T-cell (primary cell): Measurements from ENCODE around the gene MGST2. TPM values are rescaled to one million over a fixed set of nuclear protein-coding genes. Genes with fewer than 3 reads are reported as not detected.

ENCODE experiments used
- ATAC-seq, 4 experiments: fragments of 200-7000 bp in 3 of 4; fragments of 150-1000 bp in 1 of 4; cut with Tn5 transposase; replicated peaks in 1 of 4; 1 replicate in 3 of 4; 2 replicates in 1 of 4; pipeline ENCODE4 v1.10.0; 2021; ENCODE audit warnings: moderate library complexity in 3 of 4, mild to moderate bottlenecking in 2 of 4, moderate number of reproducible peaks in 1 of 4
- CTCF ChIA-PET, 2 donors: fragments of 300-600 bp; sonication (Branson Sonifier 250); formaldehyde crosslinking; loops; one replicate each; lab custom pipeline; 2022; ENCODE audit warnings: antibody characterized with exemption in 2 of 2; lab: Charles Lee
- POLR2A ChIA-PET, 2 donors: fragments of 300-600 bp; sonication (Branson Sonifier 250); formaldehyde crosslinking; loops; one replicate each; lab custom pipeline; 2022; ENCODE audit warnings: antibody characterized with exemption in 2 of 2; lab: Charles Lee
- DNase-seq, 35 experiments: peaks; one replicate each; pipeline versions ENCODE4 v3.0.0 to v3.0.0-alpha.2; 2013 to 2023
- H3K27ac ChIP-seq: one replicate; pipeline ENCODE4 v1.5.1; 2013; ENCODE audit warnings: low read length
- H3K27me3 ChIP-seq, 2 experiments: replicated peaks in 1 of 2; 1 replicate in 1 of 2; 2 replicates in 1 of 2; pipeline versions ENCODE4 v1.6.1 to v1.7.0; 2013; ENCODE audit warnings: low read length in 1 of 2, mixed read lengths in 1 of 2; ENCODE audit not compliant: control insufficient read depth in 2 of 2, insufficient read depth in 2 of 2; ENCODE audit errors: extremely low read depth in 1 of 2
- H3K36me3 ChIP-seq, 2 donors: 1 replicate in 1 of 2; 2 replicates in 1 of 2; pipeline versions ENCODE4 v1.6.1 to v1.7.0; 2013; ENCODE audit warnings: low read length in 1 of 2; ENCODE audit not compliant: control insufficient read depth in 2 of 2, insufficient read depth in 1 of 2; ENCODE audit errors: extremely low read depth in 1 of 2
- H3K4me1 ChIP-seq, 2 experiments: 1 replicate in 1 of 2; 2 replicates in 1 of 2; pipeline versions ENCODE4 v1.6.1 to v1.7.0; 2013; ENCODE audit warnings: low read length in 2 of 2, mixed read lengths in 1 of 2; ENCODE audit not compliant: insufficient read depth in 2 of 2, control insufficient read depth in 1 of 2; ENCODE audit errors: extremely low read depth in 1 of 2
- H3K4me3 ChIP-seq, 2 donors: 1 replicate in 1 of 2; 2 replicates in 1 of 2; pipeline versions ENCODE4 v1.5.1 to v1.7.0; 2013; ENCODE audit warnings: mild to moderate bottlenecking in 2 of 2, low read length in 1 of 2, moderate library complexity in 1 of 2; ENCODE audit not compliant: control insufficient read depth in 1 of 2; ENCODE audit errors: extremely low read depth in 1 of 2
- H3K9me3 ChIP-seq: 2 replicates; pipeline ENCODE4 v1.7.0; 2013
- H3K27ac Mint-ChIP-seq, 2 donors: one replicate each; pipeline ENCODE4 v1.8.0; 2020 to 2021; ENCODE audit warnings: mild to moderate bottlenecking in 2 of 2, mixed read lengths in 2 of 2
- H3K27me3 Mint-ChIP-seq, 2 donors: one replicate each; pipeline ENCODE4 v1.8.0; 2021 to 2022; ENCODE audit warnings: mixed read lengths in 2 of 2
- H3K36me3 Mint-ChIP-seq: one replicate; pipeline ENCODE4 v1.8.0; 2021; ENCODE audit warnings: mixed read lengths
- H3K4me1 Mint-ChIP-seq, 3 donors: one replicate each; pipeline ENCODE4 v1.8.0; 2020 to 2022; ENCODE audit warnings: mixed read lengths in 3 of 3, mild to moderate bottlenecking in 1 of 3
- H3K4me3 Mint-ChIP-seq, 3 donors: one replicate each; pipeline ENCODE4 v1.8.0; 2020 to 2022; ENCODE audit warnings: mild to moderate bottlenecking in 3 of 3, mixed read lengths in 3 of 3, moderate library complexity in 3 of 3
- H3K9me3 Mint-ChIP-seq, 3 donors: one replicate each; pipeline ENCODE4 v1.8.0; 2020 to 2022; ENCODE audit warnings: mixed read lengths in 3 of 3
- WGBS: methylation state at CpG from one replicate; pipeline ENCODE4 v1.1.5; 2013; ENCODE audit warnings: missing lambda C conversion rate; ENCODE audit not compliant: insufficient coverage; 5-methylcytosine and 5-hydroxymethylcytosine counted together
- total RNA-seq, 35 experiments: library from RNA in 6 of 35; stranded (reverse) in 6 of 35; fragments of 120-200 nt in 1 of 35; gene quantifications; one replicate each; pipeline versions ENCODE4 v1.2.1 to v1.2.4 and lab custom pipeline; 2013 to 2026

The MGST2 gene
- total RNA-seq, 5 donors from 2014 or later (not counting 1 experiment from before 2014, with no cell fraction given) = 1.9 to 6.2 (median 3.1) TPM

DNA sequence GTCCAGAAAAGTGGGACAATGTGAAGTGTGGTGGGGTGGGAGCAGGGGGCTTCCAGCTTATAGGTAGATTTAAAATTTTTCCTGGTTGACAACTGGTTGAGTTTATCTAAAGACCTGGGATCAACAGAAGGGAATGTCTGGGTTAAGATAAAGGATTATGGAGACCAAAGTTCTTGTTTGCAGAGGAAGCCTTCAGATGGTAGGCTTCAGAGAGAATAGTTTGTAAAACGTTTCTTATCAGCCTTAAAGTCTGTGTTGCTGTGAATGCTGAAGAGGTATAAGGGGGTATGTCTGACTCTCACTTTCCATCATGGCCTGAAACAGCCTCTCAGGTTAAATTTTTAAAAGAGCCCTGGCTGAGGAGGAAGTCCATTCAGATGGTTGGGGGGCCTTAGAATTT is 20.5 kb downstream of the MGST2 start:
- H3K27me3 ChIP-seq = no peaks in the 10 kb centered on the region
- H3K27ac ChIP-seq = no peak overlapping the region
- POLR2A ChIA-PET = no interaction called here
- Mint-ChIP-seq H3K27me3 (no peaks in the 10 kb centered on the region), H3K9me3 (peaks cover 0 to 5% (median 0%) of the 10 kb centered on the region in 3 donors), H3K4me3 (no peak overlapping the region), H3K27ac (no peak overlapping the region), H3K36me3 (no peaks in the 10 kb centered on the region), H3K4me1 (peaks cover 7 to 15% (median 8%) of the 10 kb centered on the region in 3 donors)
- ATAC-seq (no peak), DNase-seq (no peak)
- no peaks in the 10 kb centered on the region for H3K4me1 ChIP-seq
- no peaks in the 10 kb centered on the region for H3K36me3 ChIP-seq
- H3K9me3 ChIP-seq = no peaks in the 10 kb centered on the region
- CTCF ChIA-PET = no interaction called here
- WGBS = no CpG with 5 or more reads among the region's 1 CpG
- H3K4me3 ChIP-seq = no peak overlapping the region

DNA sequence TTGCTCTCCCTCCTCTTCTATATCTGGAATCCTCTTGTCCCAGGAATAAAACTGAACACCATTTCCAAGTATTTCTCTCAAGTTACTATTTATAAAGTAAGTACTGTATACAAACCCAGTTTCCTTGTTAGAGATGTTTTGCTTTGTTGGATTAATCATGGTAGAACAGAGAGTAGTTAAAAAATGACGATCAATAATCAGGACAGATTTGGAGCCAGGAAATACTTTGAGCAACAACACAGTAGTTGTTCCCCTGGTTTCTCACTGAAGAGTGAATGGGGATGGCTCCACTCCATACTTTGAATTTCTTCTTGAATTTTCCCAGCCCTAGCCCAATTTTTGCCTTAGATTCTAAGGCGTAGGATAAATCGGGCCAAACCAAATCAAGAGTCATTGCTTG is 21.4 kb downstream of the MGST2 start:
- CTCF ChIA-PET = no interaction called here
- Histone ChIP-seq H3K4me1 (no peaks in the 10 kb centered on the region), H3K36me3 (no peaks in the 10 kb centered on the region), H3K9me3 (no peaks in the 10 kb centered on the region), H3K27ac (no peak overlapping the region), H3K27me3 (no peaks in the 10 kb centered on the region), H3K4me3 (no peak overlapping the region)
- DNase-seq = no peak
- 100% methylated on average over 2 of the region's 3 CpGs for WGBS
- no peaks in the 10 kb centered on the region for H3K27me3 Mint-ChIP-seq
- no peak for ATAC-seq
- H3K9me3 Mint-ChIP-seq = peaks cover 0 to 5% (median 0%) of the 10 kb centered on the region in 3 donors
- H3K27ac Mint-ChIP-seq = no peak overlapping the region
- H3K4me1 Mint-ChIP-seq = peaks cover 7 to 14% (median 8%) of the 10 kb centered on the region in 3 donors
- POLR2A ChIA-PET = no interaction called here
- no peak overlapping the region for H3K4me3 Mint-ChIP-seq
- H3K36me3 Mint-ChIP-seq = no peaks in the 10 kb centered on the region

DNA sequence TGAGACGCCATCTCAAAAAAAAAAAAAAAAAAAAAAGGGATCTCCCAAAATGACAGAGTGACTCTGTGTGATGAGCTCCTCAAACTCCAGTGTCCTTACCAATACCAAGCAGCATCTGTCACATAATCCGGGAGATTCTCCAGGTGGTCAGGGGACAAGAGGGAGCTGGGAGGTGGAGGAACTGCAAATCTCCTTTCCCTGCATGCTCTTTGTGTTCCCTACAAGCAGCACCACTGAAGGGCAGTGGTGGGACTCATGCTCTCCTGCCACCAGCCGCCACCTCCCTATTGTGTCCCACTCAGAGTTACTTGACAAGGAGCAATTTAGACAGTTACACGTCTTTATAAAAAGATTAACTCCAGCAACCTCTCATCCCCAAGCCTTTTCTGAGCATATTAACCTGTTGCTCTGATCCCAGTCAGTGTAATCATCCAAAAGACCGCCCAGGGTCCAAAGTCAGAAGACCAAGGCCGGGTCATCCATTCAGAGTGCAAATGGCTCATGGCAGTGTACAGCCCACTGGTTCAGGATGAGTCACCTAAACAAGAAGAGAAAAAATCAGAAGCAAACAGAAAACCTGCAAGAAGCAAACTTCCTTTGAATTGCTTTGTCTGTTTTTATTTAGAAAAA is 23.6 kb downstream of the MGST2 start:
- Mint-ChIP-seq H3K27ac (no peak overlapping the region), H3K4me1 (peaks cover 5 to 6% (median 6%) of the 10 kb centered on the region in 3 donors), H3K36me3 (no peaks in the 10 kb centered on the region), H3K4me3 (no peak overlapping the region), H3K9me3 (peaks cover 0 to 5% (median 0%) of the 10 kb centered on the region in 3 donors), H3K27me3 (no peaks in the 10 kb centered on the region)
- H3K9me3 ChIP-seq = no peaks in the 10 kb centered on the region
- no peak for ATAC-seq
- no peaks in the 10 kb centered on the region for H3K36me3 ChIP-seq
- H3K4me3 ChIP-seq = no peak overlapping the region
- H3K27ac ChIP-seq = no peak overlapping the region
- CTCF ChIA-PET = interaction anchor here in 1 of 2 donors (0.6 kb wide), 1 partner anchor 38 kb away, joined by 4 read pairs; no protein-coding TSS in a partner anchor
- POLR2A ChIA-PET = interaction anchor here in 1 of 2 donors (0.6 kb wide), 1 partner anchor 10 kb away, joined by 4 read pairs; no protein-coding TSS in a partner anchor
- WGBS = 93% methylated on average over 4 of the region's 6 CpGs
- H3K27me3 ChIP-seq = no peaks in the 10 kb centered on the region
- H3K4me1 ChIP-seq = no peaks in the 10 kb centered on the region
- DNase-seq = no peak

DNA sequence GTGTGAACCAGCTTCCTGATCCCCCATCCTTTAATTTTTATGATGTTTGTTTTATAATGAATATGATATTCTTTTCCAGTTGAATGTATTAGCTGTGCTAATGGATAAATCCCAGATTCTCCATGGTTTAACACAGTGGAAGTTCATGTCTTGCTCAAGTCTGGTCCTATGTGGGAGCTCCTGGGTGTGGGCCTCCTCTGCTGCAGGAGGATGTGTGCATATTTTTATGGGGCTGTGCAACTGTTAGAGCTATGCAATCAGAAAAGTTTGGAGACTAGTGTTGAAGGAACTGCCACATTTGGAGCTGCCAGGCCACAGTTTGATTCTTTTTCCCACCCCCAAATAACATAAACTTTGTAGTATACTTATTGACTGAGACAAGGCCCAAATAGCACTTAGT is 24.8 kb downstream of the MGST2 start:
- Mint-ChIP-seq H3K27ac (no peak overlapping the region), H3K4me3 (no peak overlapping the region), H3K9me3 (no peaks in the 10 kb centered on the region), H3K36me3 (no peaks in the 10 kb centered on the region), H3K4me1 (peaks cover under 1 to 2% (median under 1%) of the 10 kb centered on the region in 3 donors), H3K27me3 (no peaks in the 10 kb centered on the region)
- CTCF ChIA-PET = no interaction called here
- no peak overlapping the region for H3K4me3 ChIP-seq
- H3K9me3 ChIP-seq = no peaks in the 10 kb centered on the region
- no peaks in the 10 kb centered on the region for H3K4me1 ChIP-seq
- H3K36me3 ChIP-seq = no peaks in the 10 kb centered on the region
- H3K27me3 ChIP-seq = no peaks in the 10 kb centered on the region
- POLR2A ChIA-PET = interaction anchor here in 1 of 2 donors (0.6 kb wide), 1 partner anchor 684 kb away, joined by 17 read pairs; no protein-coding TSS in a partner anchor
- no peak for ATAC-seq
- no peak overlapping the region for H3K27ac ChIP-seq
- no peak for DNase-seq

DNA sequence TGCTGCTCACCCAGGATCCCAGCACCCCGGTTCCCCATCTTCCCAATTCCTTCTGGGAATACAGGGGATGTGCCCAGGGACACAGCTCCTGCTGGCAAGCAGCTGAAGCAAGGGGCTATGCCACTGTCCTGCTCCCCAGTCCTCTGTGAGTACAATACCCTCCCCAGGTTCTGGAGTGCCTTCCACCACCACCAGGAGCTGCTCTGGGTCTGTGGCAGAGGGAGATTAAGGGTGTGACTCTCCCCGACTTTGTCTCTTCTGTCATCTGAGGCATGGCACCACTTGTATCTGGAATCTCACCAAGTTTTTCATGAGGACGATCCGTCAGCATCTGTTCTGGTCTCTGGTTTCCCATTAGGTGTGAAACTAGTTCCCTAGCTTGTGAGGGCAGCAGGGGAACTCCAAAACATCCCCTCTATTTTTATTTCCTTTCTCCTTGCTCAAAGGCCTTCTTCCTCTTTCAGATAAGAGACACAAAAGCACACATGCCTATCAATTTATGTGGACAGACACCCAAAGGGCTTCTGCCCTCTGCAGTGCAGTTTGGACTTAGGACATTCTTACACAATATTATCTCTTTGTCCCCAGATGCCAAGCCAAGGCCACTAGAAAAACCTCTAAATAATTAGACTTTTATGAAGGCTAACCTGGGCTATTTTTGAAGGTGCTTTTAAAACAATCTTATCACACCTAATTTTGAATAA is 26.8 kb downstream of the MGST2 start:
- Mint-ChIP-seq H3K9me3 (peaks cover 0 to 7% (median 4%) of the 10 kb centered on the region in 3 donors), H3K27ac (no peak overlapping the region), H3K36me3 (no peaks in the 10 kb centered on the region), H3K4me3 (no peak overlapping the region), H3K27me3 (no peaks in the 10 kb centered on the region), H3K4me1 (no peaks in the 10 kb centered on the region)
- H3K27me3 ChIP-seq = no peaks in the 10 kb centered on the region
- 75% methylated on average over 2 of the region's 4 CpGs for WGBS
- DNase-seq = no peak
- H3K36me3 ChIP-seq = no peaks in the 10 kb centered on the region
- no peaks in the 10 kb centered on the region for H3K4me1 ChIP-seq
- POLR2A ChIA-PET = interaction anchor here in 1 of 2 donors (0.6 kb wide), 1 partner anchor 187 kb away, joined by 9 read pairs; no protein-coding TSS in a partner anchor
- no peak overlapping the region for H3K27ac ChIP-seq
- ATAC-seq = no peak
- H3K9me3 ChIP-seq = no peaks in the 10 kb centered on the region
- CTCF ChIA-PET = interaction anchor here in 1 of 2 donors (0.6 kb wide), 1 partner anchor 23 kb away, joined by 4 read pairs; no protein-coding TSS in a partner anchor
- H3K4me3 ChIP-seq = no peak overlapping the region

DNA sequence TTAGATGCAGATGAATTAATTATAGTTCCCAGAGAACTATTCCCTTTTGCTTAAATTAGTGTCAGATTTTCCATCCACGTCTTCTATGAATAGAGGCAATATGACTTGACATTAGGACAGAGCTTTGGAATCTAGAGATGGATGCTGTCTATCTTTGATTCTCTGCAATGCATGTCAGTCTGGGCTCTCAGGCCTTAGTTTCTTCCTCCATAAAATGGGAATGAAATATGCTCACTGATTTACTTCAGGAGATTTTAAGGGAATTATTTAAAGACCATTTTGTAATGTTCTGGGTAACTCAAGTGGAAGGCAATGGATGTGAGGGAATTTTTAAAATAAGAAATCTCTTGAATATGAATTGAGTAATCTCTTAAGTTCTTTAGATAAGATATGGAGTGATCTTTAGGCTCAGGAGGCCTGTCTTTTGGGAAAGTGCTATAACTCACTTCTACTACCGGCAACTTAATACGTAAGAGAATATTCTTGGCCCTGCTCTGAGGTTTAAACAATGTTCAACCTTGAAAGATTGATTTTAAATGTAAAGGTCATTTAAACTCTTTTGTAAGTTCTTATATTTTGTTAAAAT is 29.0 kb downstream of the MGST2 start:
- Mint-ChIP-seq H3K36me3 (no peaks in the 10 kb centered on the region), H3K4me1 (no peaks in the 10 kb centered on the region), H3K4me3 (no peak overlapping the region), H3K9me3 (peaks cover 0 to 7% (median 7%) of the 10 kb centered on the region in 3 donors), H3K27me3 (no peaks in the 10 kb centered on the region), H3K27ac (no peak overlapping the region)
- POLR2A ChIA-PET = no interaction called here
- Histone ChIP-seq H3K4me3 (no peak overlapping the region), H3K9me3 (no peaks in the 10 kb centered on the region), H3K36me3 (no peaks in the 10 kb centered on the region), H3K27ac (no peak overlapping the region), H3K4me1 (no peaks in the 10 kb centered on the region), H3K27me3 (no peaks in the 10 kb centered on the region)
- DNase-seq = no peak
- WGBS = no CpG with 5 or more reads among the region's 3 CpGs
- CTCF ChIA-PET = no interaction called here
- no peak for ATAC-seq
